ENCODE results near the gene ROR2. TPM values are rescaled to one million over a fixed set of nuclear protein-coding genes. Genes with fewer than 3 reads are reported as not detected.

Gene ROR2
- total RNA-seq, 1 experiment from 2014 or later: not detected

GRCh38 chr9:91915524-91916263, 34.3 kb downstream of the ROR2 start:
- H3K4me3 ChIP-seq (ENCODE audit: low read length): no peak overlapping the region
- DNase-seq (no peak), ATAC-seq (no peak)
- H3K9me2 ChIP-seq (replicated peaks; ENCODE audit: low read length): no peaks in the 10 kb centered on the region
- H3K4me2 ChIP-seq (ENCODE audit: low read length): no peak overlapping the region
- intact Hi-C loops (cut with micrococcal nuclease): no loop called here
- no peaks in the 10 kb centered on the region for H3K4me1 ChIP-seq (ENCODE audit: insufficient read depth, low read length)
- H3K9me3 ChIP-seq (ENCODE audit: low read length): no peaks in the 10 kb centered on the region
- H2AFZ ChIP-seq (ENCODE audit: low read length): no peak overlapping the region
- no peaks in the 10 kb centered on the region for H4K20me1 ChIP-seq (ENCODE audit: low read length)
- H3K27me3 ChIP-seq (ENCODE audit: low read length): peaks cover 48% of the 10 kb centered on the region
- H3K79me2 ChIP-seq (ENCODE audit: low read length): no peaks in the 10 kb centered on the region
- H3K27ac ChIP-seq (ENCODE audit: low read length): no peak overlapping the region
- POLR2A ChIA-PET (ENCODE audit: unreplicated experiment): no interaction called here
- no peak for TF ChIP-seq EZH2 (IDR thresholded peaks at IDR 0.05; ENCODE audit: low read length, unreplicated experiment)
- TF ChIP-seq EZH2phosphoT487 (IDR thresholded peaks at IDR 0.05; ENCODE audit: borderline replicate concordance, low read length): no peak
- TF ChIP-seq CTCF (conservative IDR thresholded peaks at IDR 0.05; ENCODE audit: low read depth, low read length): no peak
- no peak overlapping the region for H3K9ac ChIP-seq (ENCODE audit: low read length)
- BruUV-seq (replicated peaks): no TSS peak
- H3K36me3 ChIP-seq (ENCODE audit: low read depth, low read length): no peaks in the 10 kb centered on the region
- CTCF ChIA-PET: no interaction called here
- H3F3A ChIP-seq (ENCODE audit: low read length, unreplicated experiment): no peaks in the 10 kb centered on the region

- POLR2A ChIA-PET (ENCODE audit: unreplicated experiment): interaction anchor here (0.6 kb wide), 1 partner anchor 25 kb away, joined by 4 read pairs; no protein-coding TSS in a partner anchor
- Histone ChIP-seq H3K4me3 (ENCODE audit: low read length) (no peak overlapping the region), H3K4me1 (ENCODE audit: insufficient read depth, low read length) (no peaks in the 10 kb centered on the region), H3K4me2 (ENCODE audit: low read length) (no peak overlapping the region), H3K9ac (ENCODE audit: low read length) (no peak overlapping the region), H3K27ac (ENCODE audit: low read length) (no peak overlapping the region), H3K79me2 (ENCODE audit: low read length) (no peaks in the 10 kb centered on the region), H3F3A (ENCODE audit: low read length, unreplicated experiment) (no peaks in the 10 kb centered on the region), H4K20me1 (ENCODE audit: low read length) (no peaks in the 10 kb centered on the region), H3K36me3 (ENCODE audit: low read depth, low read length) (no peaks in the 10 kb centered on the region), H3K27me3 (ENCODE audit: low read length) (peaks cover 44% of the 10 kb centered on the region), H2AFZ (ENCODE audit: low read length) (no peak overlapping the region), H3K9me3 (ENCODE audit: low read length) (no peaks in the 10 kb centered on the region), H3K9me2 (replicated peaks; ENCODE audit: low read length) (no peaks in the 10 kb centered on the region)
- DNase-seq (no peak), ATAC-seq (no peak)
- intact Hi-C loops (cut with micrococcal nuclease): no loop called here
- BruUV-seq (replicated peaks): no TSS peak
- CTCF ChIA-PET: no interaction called here
- no peak for TF ChIP-seq CTCF (conservative IDR thresholded peaks at IDR 0.05; ENCODE audit: low read depth, low read length)
- no peak for TF ChIP-seq EZH2phosphoT487 (IDR thresholded peaks at IDR 0.05; ENCODE audit: borderline replicate concordance, low read length)
- TF ChIP-seq EZH2 (IDR thresholded peaks at IDR 0.05; ENCODE audit: low read length, unreplicated experiment): no peak
Measured at GRCh38 chr9:91914937-91915336, 35.1 kb downstream of the ROR2 start.

- intact Hi-C loops (cut with micrococcal nuclease): no loop called here
- BruUV-seq (replicated peaks): no TSS peak
- Histone ChIP-seq H3K9me3 (ENCODE audit: low read length) (no peaks in the 10 kb centered on the region), H3K36me3 (ENCODE audit: low read depth, low read length) (no peaks in the 10 kb centered on the region), H2AFZ (ENCODE audit: low read length) (no peak overlapping the region), H3K27ac (ENCODE audit: low read length) (no peak overlapping the region), H3K9ac (ENCODE audit: low read length) (no peak overlapping the region), H3K4me3 (ENCODE audit: low read length) (no peak overlapping the region), H3K79me2 (ENCODE audit: low read length) (no peaks in the 10 kb centered on the region), H3K4me2 (ENCODE audit: low read length) (no peak overlapping the region), H4K20me1 (ENCODE audit: low read length) (no peaks in the 10 kb centered on the region), H3K27me3 (ENCODE audit: low read length) (peaks cover 41% of the 10 kb centered on the region), H3F3A (ENCODE audit: low read length, unreplicated experiment) (no peaks in the 10 kb centered on the region), H3K9me2 (replicated peaks; ENCODE audit: low read length) (no peaks in the 10 kb centered on the region), H3K4me1 (ENCODE audit: insufficient read depth, low read length) (no peaks in the 10 kb centered on the region)
- ChIA-PET CTCF (no interaction called here), POLR2A (ENCODE audit: unreplicated experiment) (interaction anchor here (0.6 kb wide), 1 partner anchor 26 kb away, joined by 4 read pairs; no protein-coding TSS in a partner anchor)
- ATAC-seq: no peak
- TF ChIP-seq CTCF (conservative IDR thresholded peaks at IDR 0.05; ENCODE audit: low read depth, low read length): no peak
- TF ChIP-seq EZH2phosphoT487 (IDR thresholded peaks at IDR 0.05; ENCODE audit: borderline replicate concordance, low read length): no peak
- TF ChIP-seq EZH2 (IDR thresholded peaks at IDR 0.05; ENCODE audit: low read length, unreplicated experiment): no peak
- DNase-seq: no peak
Measured at GRCh38 chr9:91914404-91914803, 35.6 kb downstream of the ROR2 start.

All from PC-3 (cell line).